ENCODE data around the gene MFSD12. TPM values are rescaled to one million over a fixed set of nuclear protein-coding genes. Genes with fewer than 3 reads are reported as not detected.

MFSD12 gene
- total RNA-seq, 1 donor, result 104 TPM

DNA sequence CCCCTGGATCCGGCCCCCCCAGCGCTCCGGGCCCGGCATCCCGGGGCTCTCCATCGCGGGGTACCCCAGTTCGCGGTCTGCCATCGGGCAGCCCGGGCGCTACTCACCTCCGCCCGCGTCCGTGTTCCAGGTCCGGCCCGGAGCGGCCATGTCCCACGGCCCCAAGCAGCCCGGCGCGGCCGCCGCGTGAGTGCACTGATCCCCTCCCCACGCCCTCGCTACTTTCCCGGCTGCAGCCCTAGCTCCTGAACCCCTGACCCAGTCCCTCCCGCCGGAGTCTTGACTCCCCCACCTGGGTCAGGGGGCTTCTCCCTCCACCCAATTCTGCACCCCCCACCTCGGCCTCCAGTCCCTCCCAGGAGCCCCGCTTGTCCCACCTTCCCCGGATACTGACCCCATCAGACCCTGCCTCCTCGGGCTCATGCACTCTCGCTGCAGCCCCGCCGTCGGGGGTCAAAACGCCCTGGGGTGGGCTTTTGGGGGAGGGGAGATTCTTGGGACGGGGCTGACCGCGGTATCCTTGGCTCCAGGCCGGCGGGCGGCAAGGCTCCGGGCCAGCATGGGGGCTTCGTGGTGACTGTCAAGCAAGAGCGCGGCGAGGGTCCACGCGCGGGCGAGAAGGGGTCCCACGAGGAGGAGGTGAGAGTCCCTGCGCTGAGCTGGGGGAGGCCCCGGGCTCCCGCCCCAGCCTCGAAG lies 15.9 kb upstream of the MFSD12 start:
- Histone ChIP-seq H3K4me1 (ENCODE audit: insufficient read depth, low read length) (peaks cover 7% of the 10 kb centered on the region), H3K27ac (ENCODE audit: low read depth, low read length) (peak overlapping the region; percentile 41), H2AFZ (ENCODE audit: low read length) (peak overlapping the region; percentile 35), H3K36me3 (ENCODE audit: insufficient read depth, low read length) (peaks cover 11% of the 10 kb centered on the region), H3K27me3 (ENCODE audit: insufficient read depth, low read length) (no peaks in the 10 kb centered on the region), H3K9me3 (ENCODE audit: low read depth, low read length) (no peaks in the 10 kb centered on the region), H4K20me1 (ENCODE audit: insufficient read depth, low read length) (no peaks in the 10 kb centered on the region), H3K4me2 (ENCODE audit: insufficient read depth, low read length) (peak overlapping the region; percentile 86), H3K4me3 (ENCODE audit: insufficient read depth, low read length) (peak overlapping the region; percentile 90), H3K79me2 (ENCODE audit: insufficient read depth, low read length) (peaks cover 5% of the 10 kb centered on the region)
- no peak for TF ChIP-seq CTCF (IDR thresholded peaks at IDR 0.05; ENCODE audit: extremely low read depth, low read depth, low read length)
- DNase-seq (ENCODE audit: insufficient read length, low spot score, missing footprints), result peak; percentile 81

- TF ChIP-seq CTCF (IDR thresholded peaks at IDR 0.05; ENCODE audit: extremely low read depth, low read depth, low read length), result no peak
- Histone ChIP-seq H3K9me3 (ENCODE audit: low read depth, low read length) (no peaks in the 10 kb centered on the region), H3K27me3 (ENCODE audit: insufficient read depth, low read length) (no peaks in the 10 kb centered on the region), H2AFZ (ENCODE audit: low read length) (peak within 1 kb of the TSS; percentile 100), H4K20me1 (ENCODE audit: insufficient read depth, low read length) (no peaks in the 10 kb centered on the region), H3K79me2 (ENCODE audit: insufficient read depth, low read length) (peaks cover 5% of the 10 kb centered on the region), H3K4me3 (ENCODE audit: insufficient read depth, low read length) (peak within 1 kb of the TSS; percentile 90), H3K4me2 (ENCODE audit: insufficient read depth, low read length) (peak within 1 kb of the TSS; percentile 94), H3K27ac (ENCODE audit: low read depth, low read length) (peak within 1 kb of the TSS; percentile 78), H3K36me3 (ENCODE audit: insufficient read depth, low read length) (peaks cover 11% of the 10 kb centered on the region), H3K4me1 (ENCODE audit: insufficient read depth, low read length) (peaks cover 7% of the 10 kb centered on the region)
- DNase-seq (ENCODE audit: insufficient read length, low spot score, missing footprints), result no peak
Observed at GRCh38 chr19:3572855-3573161, 15.4 kb upstream of the MFSD12 start, which contains the start of gene HMG20B. Gene HMG20B, plus strand, starts transcription at chr19:3572944. Its CDS starts 366 bp downstream, at chr19:3573310.

- H3K4me2 ChIP-seq (ENCODE audit: insufficient read depth, low read length), result peak overlapping the region; percentile 94
Observed at GRCh38 chr19:3572132-3572854, 14.9 kb upstream of the MFSD12 start.

More at GRCh38 chr19:3572132-3572854, 14.9 kb upstream of the MFSD12 start:
- TF ChIP-seq CTCF (IDR thresholded peaks at IDR 0.05; ENCODE audit: extremely low read depth, low read depth, low read length), result no peak
- Histone ChIP-seq H3K79me2 (ENCODE audit: insufficient read depth, low read length) (peaks cover 5% of the 10 kb centered on the region), H3K27me3 (ENCODE audit: insufficient read depth, low read length) (no peaks in the 10 kb centered on the region), H3K36me3 (ENCODE audit: insufficient read depth, low read length) (peaks cover 11% of the 10 kb centered on the region), H3K4me1 (ENCODE audit: insufficient read depth, low read length) (peaks cover 7% of the 10 kb centered on the region), H3K27ac (ENCODE audit: low read depth, low read length) (peak overlapping the region; percentile 78), H2AFZ (ENCODE audit: low read length) (peak overlapping the region; percentile 100), H4K20me1 (ENCODE audit: insufficient read depth, low read length) (no peaks in the 10 kb centered on the region), H3K4me3 (ENCODE audit: insufficient read depth, low read length) (peak overlapping the region; percentile 84), H3K9me3 (ENCODE audit: low read depth, low read length) (no peaks in the 10 kb centered on the region)
- peak; percentile 100 for DNase-seq (ENCODE audit: insufficient read length, low spot score, missing footprints)

All from osteoblast (primary cell).